Immature natural killer cell (primary cell): ENCODE results near the gene KCNMA1. TPM values are rescaled to one million over a fixed set of nuclear protein-coding genes. Genes with fewer than 3 reads are reported as not detected.
"Not testable (repeated sequence)": the region's sequence is repeated elsewhere in the genome, so short reads cannot be mapped to it uniquely, and the experiment has no call there.

Experiments
- DNase-seq, 3 donors: peaks; one replicate each; pipeline ENCODE4 v3.0.0; 2022; ENCODE audit warnings: mixed read lengths in 1 of 3
- H3K27ac Mint-ChIP-seq, 6 donors: one replicate each; pipeline ENCODE4 v1.8.0; 2020; ENCODE audit warnings: mixed read lengths in 6 of 6, mild to moderate bottlenecking in 5 of 6, inconsistent platforms in 4 of 6, moderate library complexity in 3 of 6
- H3K27me3 Mint-ChIP-seq, 3 donors: one replicate each; pipeline ENCODE4 v1.8.0; 2020 to 2021; ENCODE audit warnings: low read depth in 3 of 3, mild to moderate bottlenecking in 3 of 3, mixed read lengths in 3 of 3, moderate library complexity in 3 of 3, inconsistent platforms in 1 of 3
- H3K36me3 Mint-ChIP-seq, 3 donors: one replicate each; pipeline ENCODE4 v1.8.0; 2020; ENCODE audit warnings: mixed read lengths in 3 of 3, inconsistent platforms in 2 of 3, mild to moderate bottlenecking in 2 of 3
- H3K4me1 Mint-ChIP-seq, 2 donors: one replicate each; pipeline ENCODE4 v1.8.0; 2020; ENCODE audit warnings: inconsistent platforms in 2 of 2, mild to moderate bottlenecking in 2 of 2, mixed read lengths in 2 of 2, moderate library complexity in 1 of 2
- H3K4me3 Mint-ChIP-seq, 5 donors: one replicate each; pipeline ENCODE4 v1.8.0; 2020; ENCODE audit warnings: mild to moderate bottlenecking in 5 of 5, mixed read lengths in 5 of 5, inconsistent platforms in 3 of 5, moderate library complexity in 3 of 5
- H3K9me3 Mint-ChIP-seq, 6 donors: one replicate each; pipeline ENCODE4 v1.8.0; 2020; ENCODE audit warnings: mild to moderate bottlenecking in 6 of 6, mixed read lengths in 6 of 6, inconsistent platforms in 4 of 6, moderate library complexity in 3 of 6
- polyA plus RNA-seq, 3 donors: library from polyadenylated mRNA; unstranded; fragments of 300-500 nt; fragmentation: Illumina TruSeq; gene quantifications; one replicate each; pipeline ENCODE4 v1.2.3, GENCODE V29; 2021

KCNMA1 gene
- polyA plus RNA-seq, 3 donors from 2014 or later: not detected

DNA sequence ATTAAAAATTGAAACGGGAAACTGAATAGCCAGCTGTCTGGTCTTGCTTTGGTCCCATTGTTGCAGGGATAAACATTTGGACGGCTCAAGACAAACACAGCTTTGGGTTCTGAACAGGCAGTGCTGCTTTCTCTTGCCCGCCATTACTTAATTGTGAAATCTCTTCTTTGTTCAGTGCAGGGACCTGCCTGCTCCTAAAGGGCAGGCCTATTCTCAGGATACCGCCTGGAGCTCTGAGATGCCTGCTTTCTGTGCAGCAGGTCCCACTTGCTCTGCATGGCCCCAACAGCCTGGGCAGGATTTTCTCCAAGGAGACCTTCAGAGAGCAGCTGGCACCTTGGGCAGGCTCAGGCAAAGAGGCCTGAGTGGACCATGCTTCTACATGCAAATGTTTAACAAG is 237.6 kb downstream of the KCNMA1 start:
- H3K27ac Mint-ChIP-seq: no peak overlapping the region
- no peak for DNase-seq
- peaks cover 0 to 5% (median 4%) of the 10 kb centered on the region in 3 donors for H3K27me3 Mint-ChIP-seq
- no peaks in the 10 kb centered on the region for H3K9me3 Mint-ChIP-seq
- no peaks in the 10 kb centered on the region for H3K36me3 Mint-ChIP-seq
- no peak overlapping the region for H3K4me3 Mint-ChIP-seq
- no peaks in the 10 kb centered on the region for H3K4me1 Mint-ChIP-seq

DNA sequence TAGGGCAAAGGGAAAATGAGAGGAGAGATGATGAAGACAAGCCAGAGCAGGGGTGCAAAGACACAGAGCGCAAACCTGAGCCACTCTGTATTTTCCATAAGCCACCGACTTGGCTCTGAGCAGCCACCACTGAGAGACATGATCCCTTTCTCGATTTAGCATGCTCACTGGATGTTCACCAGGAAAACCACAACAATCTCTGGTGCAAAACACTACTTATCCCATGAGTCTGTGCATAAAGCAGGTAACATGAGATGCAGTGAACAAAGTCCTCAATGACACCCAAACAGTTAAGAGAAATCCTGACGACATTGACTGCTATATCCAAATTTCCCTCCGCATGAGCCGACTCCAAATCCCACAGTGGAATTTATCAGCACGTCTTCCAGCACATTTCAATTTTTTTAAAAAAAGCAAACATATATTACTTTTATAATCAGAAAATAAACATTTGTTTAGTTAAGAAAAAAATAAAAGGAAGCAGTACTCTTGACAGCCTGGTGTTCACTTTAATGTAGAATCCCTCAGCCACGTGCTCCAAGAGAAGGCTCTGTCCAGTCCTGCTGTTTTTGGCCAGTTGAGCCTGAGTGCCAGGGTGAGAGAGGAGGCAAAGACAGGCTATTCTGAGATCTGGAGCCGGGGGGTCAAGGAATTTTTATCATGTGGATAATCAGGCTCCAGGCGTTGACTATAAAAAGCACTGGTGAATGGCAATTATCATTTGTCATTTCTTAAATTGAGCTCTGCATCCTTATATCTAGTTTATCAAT is 238.4 kb downstream of the KCNMA1 start:
- Mint-ChIP-seq H3K4me3 (no peak overlapping the region), H3K9me3 (no peaks in the 10 kb centered on the region), H3K36me3 (no peaks in the 10 kb centered on the region), H3K27me3 (peaks cover 0 to 5% (median 4%) of the 10 kb centered on the region in 3 donors), H3K4me1 (no peaks in the 10 kb centered on the region), H3K27ac (no peak overlapping the region)
- DNase-seq: no peak

DNA sequence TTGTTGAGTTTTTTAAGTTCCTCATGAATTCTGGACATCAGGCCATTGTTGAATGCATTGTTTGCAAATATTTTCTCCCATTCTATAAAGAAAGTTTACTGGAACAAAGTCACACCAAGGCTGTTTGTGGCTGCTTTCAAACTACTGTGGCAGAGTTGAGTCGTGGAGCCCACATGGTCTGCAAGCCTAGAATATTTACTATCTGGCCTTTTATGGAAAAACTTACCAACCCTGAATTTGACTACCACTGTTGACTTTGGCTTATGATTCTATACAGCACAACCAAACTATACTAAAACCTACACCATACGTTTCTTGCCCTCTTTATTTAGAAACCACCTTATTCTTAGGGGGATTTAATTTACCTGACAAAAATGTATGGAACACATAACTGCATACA is 239.1 kb downstream of the KCNMA1 start:
- no peak for DNase-seq
- H3K9me3 Mint-ChIP-seq: no peaks in the 10 kb centered on the region
- H3K4me3 Mint-ChIP-seq: no peak overlapping the region
- H3K27ac Mint-ChIP-seq: no peak overlapping the region
- H3K27me3 Mint-ChIP-seq: peaks cover 0 to 5% (median 4%) of the 10 kb centered on the region in 3 donors
- no peaks in the 10 kb centered on the region for H3K4me1 Mint-ChIP-seq
- no peaks in the 10 kb centered on the region for H3K36me3 Mint-ChIP-seq

DNA sequence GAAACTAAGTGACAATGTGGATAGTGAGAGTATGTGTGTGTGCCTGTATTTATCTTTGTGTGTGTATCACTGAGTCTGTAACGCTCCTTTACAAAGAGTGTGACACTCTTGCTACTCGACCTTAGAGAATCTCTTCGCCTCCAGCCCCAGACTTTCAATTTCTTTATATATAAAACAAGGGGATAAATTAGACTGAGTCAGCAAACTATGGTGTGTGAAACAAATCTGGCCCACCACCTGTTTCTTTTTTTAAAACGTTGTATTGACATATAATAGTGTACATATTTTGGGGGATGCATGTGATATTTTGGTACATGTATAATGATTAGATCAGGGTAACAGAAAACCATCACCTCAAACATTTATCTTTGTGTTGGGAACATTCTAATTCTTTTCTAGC is 240.5 kb downstream of the KCNMA1 start:
- Mint-ChIP-seq H3K9me3 (no peaks in the 10 kb centered on the region), H3K4me1 (no peaks in the 10 kb centered on the region), H3K36me3 (no peaks in the 10 kb centered on the region), H3K27ac (no peak overlapping the region), H3K27me3 (peaks cover 0 to 4% (median 4%) of the 10 kb centered on the region in 3 donors), H3K4me3 (no peak overlapping the region)
- DNase-seq: no peak

DNA sequence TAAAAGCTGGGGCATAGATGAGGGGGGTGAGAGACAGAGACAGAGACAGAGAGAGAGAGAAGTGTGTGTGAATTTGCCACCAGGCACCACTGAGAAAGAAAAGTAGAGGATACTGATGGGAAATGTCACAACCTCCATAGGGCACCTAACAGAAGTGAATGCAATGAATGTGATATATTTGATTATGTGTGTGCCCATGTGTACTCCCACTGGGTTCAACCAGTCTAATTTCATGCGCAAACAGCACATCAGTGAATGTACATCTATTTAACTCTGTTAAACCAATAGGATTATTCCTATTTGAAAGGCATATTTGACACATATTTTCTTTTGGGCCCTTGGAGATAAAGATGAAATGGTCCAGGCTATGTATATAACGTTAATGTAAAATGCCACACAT is 241.3 kb downstream of the KCNMA1 start:
- H3K36me3 Mint-ChIP-seq: no peaks in the 10 kb centered on the region
- DNase-seq: no peak
- H3K27me3 Mint-ChIP-seq: peaks cover 0 to 4% (median 0%) of the 10 kb centered on the region in 3 donors
- H3K4me3 Mint-ChIP-seq: no peak overlapping the region
- H3K9me3 Mint-ChIP-seq: no peaks in the 10 kb centered on the region
- H3K4me1 Mint-ChIP-seq: no peaks in the 10 kb centered on the region
- no peak overlapping the region for H3K27ac Mint-ChIP-seq

DNA sequence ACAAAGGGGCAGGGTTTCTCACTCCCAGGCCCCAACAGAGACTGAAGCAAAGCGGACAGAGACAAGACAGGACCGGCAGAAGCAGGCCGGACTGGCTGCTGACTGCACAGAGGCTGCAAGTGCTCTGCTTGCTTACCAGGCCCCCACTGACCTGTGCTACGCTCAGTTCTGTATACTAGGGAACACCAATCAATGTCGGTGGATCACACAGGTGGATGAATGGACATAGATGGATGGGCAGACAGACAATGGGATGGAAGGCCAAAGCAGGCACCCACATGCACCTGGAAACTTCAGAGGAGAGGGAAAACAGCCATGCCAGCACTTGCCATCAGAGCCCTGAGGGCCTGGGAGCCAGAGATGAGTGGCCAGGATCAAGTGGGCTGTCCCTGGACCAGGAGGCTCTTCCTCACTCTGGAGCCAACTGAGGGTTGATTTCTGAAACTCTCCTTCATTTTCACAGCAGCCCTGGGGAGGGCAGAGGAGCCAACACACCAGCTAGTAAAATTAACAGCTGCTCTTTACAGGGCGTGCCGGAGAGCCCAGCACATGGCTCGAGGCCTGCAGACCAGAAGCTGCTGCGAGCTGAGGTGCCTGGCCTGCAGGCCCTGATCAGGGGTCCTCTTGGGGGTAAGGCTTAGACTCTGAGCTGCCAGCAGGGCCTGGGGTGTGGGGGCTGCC is 243.6 kb downstream of the KCNMA1 start:
- H3K27me3 Mint-ChIP-seq: peaks cover 0 to 3% (median 0%) of the 10 kb centered on the region in 3 donors
- H3K27ac Mint-ChIP-seq: no peak overlapping the region
- DNase-seq: no peak
- H3K4me1 Mint-ChIP-seq: no peaks in the 10 kb centered on the region
- H3K36me3 Mint-ChIP-seq: no peaks in the 10 kb centered on the region
- H3K4me3 Mint-ChIP-seq: no peak overlapping the region
- no peaks in the 10 kb centered on the region for H3K9me3 Mint-ChIP-seq

DNA sequence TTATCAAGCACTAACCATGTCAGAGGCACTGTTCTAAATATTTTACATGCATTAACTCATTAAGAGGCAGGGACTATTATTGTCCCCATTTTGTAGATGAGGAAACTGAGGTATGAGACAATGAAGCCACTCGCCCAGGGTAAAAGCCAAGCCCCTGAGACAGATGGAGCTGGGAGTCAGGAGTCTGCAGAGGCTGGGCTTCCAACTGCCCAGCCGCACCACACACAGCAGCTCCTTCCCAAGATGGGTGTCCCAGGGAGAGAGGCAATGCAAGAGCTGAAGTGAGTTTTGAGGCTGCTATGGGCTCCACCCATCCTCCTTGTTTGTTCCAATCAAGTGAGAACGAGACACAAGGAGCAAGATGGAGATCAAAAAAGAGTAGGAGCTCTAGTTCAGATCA is 244.2 kb downstream of the KCNMA1 start:
- Mint-ChIP-seq H3K27me3 (peaks cover 0 to 3% (median 0%) of the 10 kb centered on the region in 3 donors), H3K36me3 (no peaks in the 10 kb centered on the region), H3K27ac (no peak overlapping the region), H3K9me3 (no peaks in the 10 kb centered on the region), H3K4me3 (no peak overlapping the region), H3K4me1 (no peaks in the 10 kb centered on the region)
- no peak for DNase-seq

DNA sequence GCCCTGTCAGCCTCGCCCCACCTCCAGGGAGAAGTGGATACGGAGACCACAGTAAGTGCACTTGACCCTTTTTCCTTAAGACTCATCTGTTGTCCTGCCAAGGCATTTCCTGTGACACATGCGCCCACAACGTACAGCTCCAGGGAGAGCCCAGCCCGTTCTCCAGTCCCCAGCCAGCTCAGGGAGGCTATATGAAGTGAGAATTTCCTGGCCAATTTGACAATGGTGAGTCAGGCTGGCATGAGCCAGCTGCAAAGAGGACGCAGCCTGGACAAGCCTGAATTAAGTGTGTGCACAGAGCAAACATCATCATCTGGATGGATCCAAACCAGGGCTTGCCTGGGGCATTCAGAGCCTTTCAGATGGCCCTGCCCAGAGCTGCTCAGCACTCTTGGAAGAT is 244.8 kb downstream of the KCNMA1 start:
- Mint-ChIP-seq H3K36me3 (no peaks in the 10 kb centered on the region), H3K27ac (no peak overlapping the region), H3K9me3 (no peaks in the 10 kb centered on the region), H3K4me1 (no peaks in the 10 kb centered on the region), H3K4me3 (no peak overlapping the region), H3K27me3 (peaks cover 0 to 3% (median 0%) of the 10 kb centered on the region in 3 donors)
- DNase-seq: no peak

DNA sequence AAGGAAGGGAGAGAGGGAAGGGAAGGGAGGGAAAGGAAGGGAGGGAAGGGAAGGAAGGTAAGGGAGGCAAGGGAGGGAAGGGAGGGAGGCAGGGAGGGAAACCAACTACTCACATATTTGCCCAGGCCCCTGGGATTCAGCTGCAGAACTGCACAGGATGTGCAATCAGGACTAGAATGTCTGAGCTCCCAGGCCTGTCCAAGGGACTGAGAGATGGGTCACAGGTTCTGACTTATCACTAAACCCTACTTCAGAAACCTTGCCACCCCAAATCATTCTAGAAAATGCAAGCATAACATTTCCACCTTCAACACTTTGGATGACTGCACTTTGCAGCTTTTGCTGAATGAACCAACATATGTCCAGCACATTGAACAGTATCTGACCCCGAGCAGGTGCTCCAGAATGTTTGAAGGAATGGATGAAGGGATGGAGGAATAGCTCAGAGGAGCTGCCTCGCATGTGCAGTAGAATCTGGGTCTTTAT is 245.3 kb downstream of the KCNMA1 start:
- H3K4me3 Mint-ChIP-seq: no peak overlapping the region
- H3K4me1 Mint-ChIP-seq: no peaks in the 10 kb centered on the region
- DNase-seq: no peak
- no peaks in the 10 kb centered on the region for H3K36me3 Mint-ChIP-seq
- peaks cover 0 to 3% (median 0%) of the 10 kb centered on the region in 3 donors for H3K27me3 Mint-ChIP-seq
- no peak overlapping the region for H3K27ac Mint-ChIP-seq
- no peaks in the 10 kb centered on the region for H3K9me3 Mint-ChIP-seq

DNA sequence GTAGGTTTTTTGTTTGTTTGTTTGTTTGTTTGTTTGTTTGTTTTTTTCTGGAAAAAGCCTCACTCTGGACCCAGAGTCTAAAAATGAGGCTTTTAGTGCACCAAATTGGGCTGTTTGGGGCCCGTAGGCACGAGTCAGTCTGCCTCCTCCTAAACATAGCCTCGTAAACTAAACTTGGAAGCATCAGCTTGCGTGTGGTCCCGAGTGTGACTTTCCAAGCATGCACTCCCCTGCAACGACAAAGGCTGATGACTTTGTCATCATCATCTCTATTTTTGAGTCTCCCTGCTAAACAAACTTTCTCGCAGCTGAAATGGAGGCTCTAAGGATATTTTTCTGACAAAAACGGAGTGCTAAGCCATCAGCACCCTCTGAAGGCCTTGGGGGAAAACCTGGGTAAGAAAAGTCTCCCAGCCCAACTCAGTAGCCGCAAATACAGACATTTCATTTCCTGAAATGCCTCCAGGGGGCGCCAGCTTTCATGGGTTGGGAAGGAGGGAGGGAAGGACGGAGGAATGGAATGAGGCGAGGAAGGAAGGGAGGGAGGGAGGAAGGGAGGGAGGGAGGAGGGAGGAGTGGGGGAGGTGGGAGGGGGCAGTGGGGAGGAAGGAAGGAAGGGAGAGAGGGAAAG is 245.9 kb downstream of the KCNMA1 start:
- no peaks in the 10 kb centered on the region for H3K36me3 Mint-ChIP-seq
- H3K27ac Mint-ChIP-seq: no peak overlapping the region
- H3K27me3 Mint-ChIP-seq: peaks cover 0 to 3% (median 0%) of the 10 kb centered on the region in 3 donors

DNA sequence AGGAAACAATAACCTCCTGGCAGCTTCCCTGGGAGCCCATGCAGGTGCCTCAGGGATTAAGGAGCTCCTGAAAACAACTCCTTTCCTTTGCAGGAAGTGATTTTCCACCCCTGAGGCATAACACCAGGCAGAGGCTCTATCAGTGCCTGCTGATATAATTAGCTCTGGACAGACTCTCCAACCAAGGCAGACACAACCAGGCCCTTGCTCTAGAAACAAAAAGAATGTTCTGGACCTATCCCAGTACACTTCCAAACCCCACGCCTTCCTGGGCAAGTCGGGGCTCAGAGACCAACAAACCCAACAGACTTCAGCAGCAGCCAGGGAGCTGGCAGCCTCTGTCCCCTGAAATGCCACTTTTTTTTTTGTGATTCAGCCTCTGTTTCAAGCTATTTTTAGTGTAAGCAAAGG is 247.1 kb downstream of the KCNMA1 start:
- Mint-ChIP-seq H3K4me3 (no peak overlapping the region), H3K36me3 (no peaks in the 10 kb centered on the region), H3K27me3 (peaks cover 0 to 3% (median 2%) of the 10 kb centered on the region in 3 donors), H3K27ac (no peak overlapping the region), H3K4me1 (peaks cover 7 to 11% of the 10 kb centered on the region in 2 donors), H3K9me3 (no peaks in the 10 kb centered on the region)
- no peak for DNase-seq

More for the DNA sequence above, 245.9 kb downstream of the KCNMA1 start:
- no peak overlapping the region for H3K4me3 Mint-ChIP-seq
- H3K4me1 Mint-ChIP-seq: peaks cover 4 to 5% of the 10 kb centered on the region in 2 donors
- no peaks in the 10 kb centered on the region for H3K9me3 Mint-ChIP-seq
- peak in 1 of 3 donors; percentile 7 for DNase-seq

DNA sequence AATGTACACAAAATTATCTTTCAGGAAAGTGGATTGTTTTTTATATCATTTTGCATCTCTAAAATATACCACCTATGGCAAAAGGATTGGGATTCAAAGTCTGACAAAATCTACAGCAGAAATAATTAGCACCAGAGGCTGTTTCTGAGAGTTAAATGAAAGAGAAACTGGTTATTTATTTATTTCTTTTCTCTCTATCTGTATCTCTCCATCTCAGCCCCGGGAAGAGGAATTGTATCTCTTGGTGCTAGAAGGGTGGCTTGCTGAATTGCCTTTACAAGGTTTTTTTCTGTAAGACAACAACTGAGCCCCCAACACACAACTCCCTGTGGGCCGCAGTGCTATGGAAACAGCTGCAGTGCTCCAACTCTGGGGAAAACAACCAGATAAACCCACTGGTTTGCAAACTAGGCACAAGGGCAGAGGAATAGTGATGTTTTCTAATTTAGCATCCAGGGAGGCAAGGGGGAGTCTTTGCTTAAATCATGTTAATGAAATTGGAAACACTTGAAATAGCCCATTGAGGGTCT is 249.0 kb downstream of the KCNMA1 start:
- peaks cover 0 to 3% (median 3%) of the 10 kb centered on the region in 3 donors for H3K27me3 Mint-ChIP-seq
- no peaks in the 10 kb centered on the region for H3K9me3 Mint-ChIP-seq
- no peaks in the 10 kb centered on the region for H3K36me3 Mint-ChIP-seq
- H3K4me3 Mint-ChIP-seq: no peak overlapping the region
- peaks cover 7 to 11% of the 10 kb centered on the region in 2 donors for H3K4me1 Mint-ChIP-seq
- DNase-seq: no peak
- H3K27ac Mint-ChIP-seq: no peak overlapping the region

DNA sequence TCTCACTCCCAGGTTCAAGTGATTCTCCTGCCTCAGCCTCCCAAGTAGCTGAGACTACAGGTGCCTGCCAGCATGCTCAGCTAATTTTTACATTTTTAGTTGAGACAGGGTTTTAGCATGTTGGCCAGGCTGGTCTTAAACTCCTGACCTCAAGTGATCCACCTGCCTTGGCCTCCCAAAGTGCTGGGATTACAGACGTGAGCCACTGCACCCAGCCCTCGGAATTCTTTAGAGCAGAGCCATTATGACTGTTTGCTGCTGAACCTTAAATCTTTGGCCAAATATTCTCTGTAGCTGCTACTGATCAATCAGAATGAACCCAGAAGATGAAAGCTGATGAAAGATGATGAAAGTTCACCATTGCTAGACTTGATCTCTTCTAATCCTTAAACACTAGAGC is 249.9 kb downstream of the KCNMA1 start:
- H3K4me1 Mint-ChIP-seq: peaks cover 7 to 11% of the 10 kb centered on the region in 2 donors
- not testable (repeated sequence) for H3K4me3 Mint-ChIP-seq, H3K27me3 Mint-ChIP-seq, H3K9me3 Mint-ChIP-seq, H3K36me3 Mint-ChIP-seq, H3K27ac Mint-ChIP-seq, DNase-seq

DNA sequence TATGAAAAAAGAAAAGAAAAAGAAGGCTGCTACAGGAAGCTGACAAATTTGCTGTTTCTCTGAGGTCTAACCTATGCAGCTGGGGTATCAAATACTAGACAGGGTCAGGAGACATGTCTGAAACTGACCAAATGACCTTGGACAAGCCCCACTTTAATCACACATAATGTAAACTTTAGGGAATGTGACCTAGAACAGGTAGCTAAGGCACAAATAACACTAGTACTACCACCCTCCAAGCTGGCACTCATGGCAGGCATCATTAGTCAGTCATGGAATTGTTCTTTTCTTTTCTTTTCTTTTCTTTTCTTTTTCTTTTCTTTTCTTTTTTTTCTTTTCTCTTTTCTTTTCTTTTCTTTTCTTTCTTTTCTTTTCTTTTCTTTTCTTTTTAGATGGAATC is 250.4 kb downstream of the KCNMA1 start:
- Mint-ChIP-seq H3K9me3 (no peaks in the 10 kb centered on the region), H3K27ac (no peak overlapping the region), H3K36me3 (no peaks in the 10 kb centered on the region), H3K4me1 (peaks cover 7 to 11% of the 10 kb centered on the region in 2 donors), H3K4me3 (no peak overlapping the region), H3K27me3 (peaks cover 0 to 3% (median 3%) of the 10 kb centered on the region in 3 donors)
- no peak for DNase-seq
